ENCODE measurements around the gene CABP7.

DNA sequence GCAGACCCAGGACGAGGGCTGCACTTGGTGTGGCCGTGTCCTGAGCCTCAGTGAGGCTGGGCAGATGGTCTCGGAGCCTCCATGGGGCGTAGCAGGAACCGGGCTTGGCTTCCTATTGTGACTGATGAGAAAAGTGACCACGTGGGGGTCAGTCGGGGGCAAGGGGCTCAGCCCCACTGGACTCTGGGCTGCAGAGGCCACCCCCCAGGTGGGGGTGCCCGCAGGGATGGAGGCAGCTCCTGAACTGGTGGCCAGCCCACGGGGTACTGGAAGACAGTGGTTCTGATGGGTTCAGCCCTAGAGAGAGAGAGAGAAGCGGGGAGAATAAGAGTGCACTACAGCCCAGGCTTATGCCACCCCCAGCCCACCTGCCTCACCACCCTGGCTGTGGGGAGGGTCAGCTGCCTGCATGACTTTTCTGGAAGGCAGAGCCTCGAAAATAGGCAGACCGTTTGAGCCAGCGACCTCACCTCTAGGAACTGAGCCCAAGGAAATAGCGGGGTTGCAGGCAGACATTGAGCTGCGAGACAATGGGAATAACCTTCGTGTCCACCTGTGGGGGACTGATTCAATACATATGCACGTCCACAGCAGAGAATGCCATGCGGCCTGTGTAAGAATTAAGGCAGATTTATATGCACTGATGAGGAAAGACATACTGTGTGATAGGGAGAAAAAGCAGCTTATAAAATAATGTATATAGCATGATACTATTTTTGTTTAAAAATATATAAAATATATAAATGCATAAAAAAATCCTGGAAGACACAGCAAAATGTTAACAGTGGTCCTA is 11.5 kb downstream of the CABP7 start:
- TF ChIP-seq, protein P1, sequence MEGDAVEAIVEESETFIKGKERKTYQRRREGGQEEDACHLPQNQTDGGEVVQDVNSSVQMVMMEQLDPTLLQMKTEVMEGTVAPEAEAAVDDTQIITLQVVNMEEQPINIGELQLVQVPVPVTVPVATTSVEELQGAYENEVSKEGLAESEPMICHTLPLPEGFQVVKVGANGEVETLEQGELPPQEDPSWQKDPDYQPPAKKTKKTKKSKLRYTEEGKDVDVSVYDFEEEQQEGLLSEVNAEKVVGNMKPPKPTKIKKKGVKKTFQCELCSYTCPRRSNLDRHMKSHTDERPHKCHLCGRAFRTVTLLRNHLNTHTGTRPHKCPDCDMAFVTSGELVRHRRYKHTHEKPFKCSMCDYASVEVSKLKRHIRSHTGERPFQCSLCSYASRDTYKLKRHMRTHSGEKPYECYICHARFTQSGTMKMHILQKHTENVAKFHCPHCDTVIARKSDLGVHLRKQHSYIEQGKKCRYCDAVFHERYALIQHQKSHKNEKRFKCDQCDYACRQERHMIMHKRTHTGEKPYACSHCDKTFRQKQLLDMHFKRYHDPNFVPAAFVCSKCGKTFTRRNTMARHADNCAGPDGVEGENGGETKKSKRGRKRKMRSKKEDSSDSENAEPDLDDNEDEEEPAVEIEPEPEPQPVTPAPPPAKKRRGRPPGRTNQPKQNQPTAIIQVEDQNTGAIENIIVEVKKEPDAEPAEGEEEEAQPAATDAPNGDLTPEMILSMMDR (IDR thresholded peaks at IDR 0.05; ENCODE audit: low read depth, low read length, missing input control), result no peak
- TF ChIP-seq, protein P2, sequence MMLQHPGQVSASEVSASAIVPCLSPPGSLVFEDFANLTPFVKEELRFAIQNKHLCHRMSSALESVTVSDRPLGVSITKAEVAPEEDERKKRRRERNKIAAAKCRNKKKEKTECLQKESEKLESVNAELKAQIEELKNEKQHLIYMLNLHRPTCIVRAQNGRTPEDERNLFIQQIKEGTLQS (IDR thresholded peaks at IDR 0.05), result no peak
- TF ChIP-seq JUND (IDR thresholded peaks at IDR 0.05) (no peak), NR2F2 (IDR thresholded peaks at IDR 0.05) (no peak), GABPA (IDR thresholded peaks at IDR 0.05 in 1 of 2, conservative IDR thresholded peaks at IDR 0.05 in 1 of 2) (no peak), EGR1 (IDR thresholded peaks at IDR 0.05; ENCODE audit: low read depth in 2 of 2) (no peak), HNF4A (conservative IDR thresholded peaks at IDR 0.05) (no peak), TAF1 (conservative IDR thresholded peaks at IDR 0.05) (no peak)
- TF ChIP-seq, protein P3, sequence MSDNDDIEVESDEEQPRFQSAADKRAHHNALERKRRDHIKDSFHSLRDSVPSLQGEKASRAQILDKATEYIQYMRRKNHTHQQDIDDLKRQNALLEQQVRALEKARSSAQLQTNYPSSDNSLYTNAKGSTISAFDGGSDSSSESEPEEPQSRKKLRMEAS (IDR thresholded peaks at IDR 0.05), result no peak
- TF ChIP-seq, protein P4, sequence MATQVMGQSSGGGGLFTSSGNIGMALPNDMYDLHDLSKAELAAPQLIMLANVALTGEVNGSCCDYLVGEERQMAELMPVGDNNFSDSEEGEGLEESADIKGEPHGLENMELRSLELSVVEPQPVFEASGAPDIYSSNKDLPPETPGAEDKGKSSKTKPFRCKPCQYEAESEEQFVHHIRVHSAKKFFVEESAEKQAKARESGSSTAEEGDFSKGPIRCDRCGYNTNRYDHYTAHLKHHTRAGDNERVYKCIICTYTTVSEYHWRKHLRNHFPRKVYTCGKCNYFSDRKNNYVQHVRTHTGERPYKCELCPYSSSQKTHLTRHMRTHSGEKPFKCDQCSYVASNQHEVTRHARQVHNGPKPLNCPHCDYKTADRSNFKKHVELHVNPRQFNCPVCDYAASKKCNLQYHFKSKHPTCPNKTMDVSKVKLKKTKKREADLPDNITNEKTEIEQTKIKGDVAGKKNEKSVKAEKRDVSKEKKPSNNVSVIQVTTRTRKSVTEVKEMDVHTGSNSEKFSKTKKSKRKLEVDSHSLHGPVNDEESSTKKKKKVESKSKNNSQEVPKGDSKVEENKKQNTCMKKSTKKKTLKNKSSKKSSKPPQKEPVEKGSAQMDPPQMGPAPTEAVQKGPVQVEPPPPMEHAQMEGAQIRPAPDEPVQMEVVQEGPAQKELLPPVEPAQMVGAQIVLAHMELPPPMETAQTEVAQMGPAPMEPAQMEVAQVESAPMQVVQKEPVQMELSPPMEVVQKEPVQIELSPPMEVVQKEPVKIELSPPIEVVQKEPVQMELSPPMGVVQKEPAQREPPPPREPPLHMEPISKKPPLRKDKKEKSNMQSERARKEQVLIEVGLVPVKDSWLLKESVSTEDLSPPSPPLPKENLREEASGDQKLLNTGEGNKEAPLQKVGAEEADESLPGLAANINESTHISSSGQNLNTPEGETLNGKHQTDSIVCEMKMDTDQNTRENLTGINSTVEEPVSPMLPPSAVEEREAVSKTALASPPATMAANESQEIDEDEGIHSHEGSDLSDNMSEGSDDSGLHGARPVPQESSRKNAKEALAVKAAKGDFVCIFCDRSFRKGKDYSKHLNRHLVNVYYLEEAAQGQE (IDR thresholded peaks at IDR 0.05), result no peak
